HEK293 (cell line): Measurements from ENCODE around the gene CEP72.

ENCODE experiments used
- CTCF ChIA-PET: fragments of 350-600 bp; formaldehyde crosslinking; extraction: SDS; loops from one replicate; lab custom pipeline; 2021; ENCODE audit warnings: antibody characterized with exemption; lab: Yijun Ruan, JAX
- POLR2A ChIA-PET: fragments of 300-600 bp; formaldehyde crosslinking; extraction: SDS; loops from one replicate; lab custom pipeline; 2020; ENCODE audit warnings: antibody characterized with exemption, inconsistent platforms; lab: Yijun Ruan, JAX
- H3K27ac ChIP-seq: fragments of 200-500 bp; sonication (Bioruptor generic); 2 replicates; pipeline ENCODE4 v1.5.1; 2014; ENCODE audit warnings: low read depth, low read length, control low read depth, inconsistent platforms; ENCODE audit errors: extremely low read depth
- H3K36me3 ChIP-seq, 2 experiments: fragments of 200-500 bp in 1 of 2; sonication (Bioruptor generic) in 1 of 2; 1 replicate in 1 of 2; 2 replicates in 1 of 2; pipeline ENCODE4 v1.5.1; 2014 to 2017; ENCODE audit warnings: inconsistent platforms in 2 of 2, low read length in 2 of 2; ENCODE audit not compliant: control insufficient read depth in 2 of 2, insufficient read depth in 1 of 2
- H3K4me1 ChIP-seq: fragments of 200-500 bp; sonication (Bioruptor generic); 2 replicates; pipeline ENCODE4 v1.5.1; 2014; ENCODE audit warnings: mild to moderate bottlenecking, low read length, inconsistent platforms; ENCODE audit not compliant: control insufficient read depth, insufficient read depth
- H3K4me3 ChIP-seq: 2 replicates; pipeline ENCODE4 v1.5.1; 2011; ENCODE audit warnings: low read depth, mild to moderate bottlenecking, control low read depth, low read length, moderate library complexity
- H3K9me3 ChIP-seq: fragments of 200-500 bp; sonication (Bioruptor generic); 2 replicates; pipeline ENCODE4 v1.5.1; 2014; ENCODE audit warnings: low read depth, low read length, inconsistent platforms; ENCODE audit not compliant: control insufficient read depth, insufficient read depth
- EGR2 ChIP-seq: fragments of 450-650 bp; formaldehyde crosslinking; IDR thresholded peaks from 2 replicates; pipeline ENCODE4 v1.5.1; 2016; ENCODE audit warnings: low read depth, missing biosample characterization, missing genetic modification characterization
- HOXD13 ChIP-seq: sonication (generic); formaldehyde crosslinking; IDR thresholded peaks from 2 replicates; pipeline ENCODE4 v1.8.0; 2022; ENCODE audit warnings: missing genetic modification reagents, borderline replicate concordance
- KLF1 ChIP-seq: fragments of 450-650 bp; formaldehyde crosslinking; IDR thresholded peaks from 2 replicates; pipeline ENCODE4 v1.5.1; 2016; ENCODE audit warnings: missing biosample characterization, missing genetic modification characterization
- KLF8 ChIP-seq: fragments of 450-650 bp; formaldehyde crosslinking; IDR thresholded peaks from 2 replicates; pipeline ENCODE4 v1.5.1; 2016; ENCODE audit warnings: missing biosample characterization, missing genetic modification characterization
- SCRT2 ChIP-seq: fragments of 450-650 bp; formaldehyde crosslinking; IDR thresholded peaks from 2 replicates; pipeline ENCODE4 v1.5.1; 2016; ENCODE audit warnings: missing biosample characterization, missing genetic modification characterization
- ZFHX2 ChIP-seq: fragments of 450-650 bp; formaldehyde crosslinking; conservative IDR thresholded peaks from 2 replicates; pipeline ENCODE4 v1.5.1; 2016; ENCODE audit warnings: missing biosample characterization, missing genetic modification characterization
- ZIC2 ChIP-seq: fragments of 450-650 bp; formaldehyde crosslinking; IDR thresholded peaks from 2 replicates; pipeline ENCODE4 v1.5.1; 2016; ENCODE audit warnings: missing biosample characterization, missing genetic modification characterization
- ZNF10 ChIP-seq: fragments of 450-650 bp; formaldehyde crosslinking; IDR thresholded peaks from 2 replicates; pipeline ENCODE4 v1.5.1; 2017; ENCODE audit warnings: missing biosample characterization, missing genetic modification characterization
- ZNF121 ChIP-seq: fragments of 450-650 bp; formaldehyde crosslinking; IDR thresholded peaks from 2 replicates; pipeline ENCODE4 v1.5.1; 2016; ENCODE audit warnings: missing biosample characterization, missing genetic modification characterization
- ZNF223 ChIP-seq: fragments of 450-650 bp; formaldehyde crosslinking; IDR thresholded peaks from 2 replicates; pipeline ENCODE4 v1.5.1; 2016; ENCODE audit warnings: missing biosample characterization, missing genetic modification characterization
- ZNF23 ChIP-seq: fragments of 450-650 bp; formaldehyde crosslinking; IDR thresholded peaks from 2 replicates; pipeline ENCODE4 v1.5.1; 2016; ENCODE audit warnings: missing biosample characterization, missing genetic modification characterization, borderline replicate concordance
- ZNF350 ChIP-seq: fragments of 450-650 bp; formaldehyde crosslinking; IDR thresholded peaks from 2 replicates; pipeline ENCODE4 v1.5.0; 2017; ENCODE audit warnings: missing biosample characterization, mild to moderate bottlenecking, missing genetic modification characterization
- ZNF366 ChIP-seq: fragments of 450-650 bp; formaldehyde crosslinking; conservative IDR thresholded peaks from 2 replicates; pipeline ENCODE4 v1.5.1; 2016; ENCODE audit warnings: missing biosample characterization, missing genetic modification characterization
- ZNF391 ChIP-seq: fragments of 450-650 bp; formaldehyde crosslinking; IDR thresholded peaks from 2 replicates; pipeline ENCODE4 v1.5.1; 2016; ENCODE audit warnings: low read depth, missing biosample characterization, missing genetic modification characterization, borderline replicate concordance
- ZNF521 ChIP-seq: fragments of 450-650 bp; formaldehyde crosslinking; IDR thresholded peaks from 2 replicates; pipeline ENCODE4 v1.5.1; 2017; ENCODE audit warnings: missing biosample characterization, mild to moderate bottlenecking, missing genetic modification characterization
- ZNF785 ChIP-seq: fragments of 450-650 bp; formaldehyde crosslinking; IDR thresholded peaks from 2 replicates; pipeline ENCODE4 v1.5.1; 2016; ENCODE audit warnings: missing biosample characterization, missing genetic modification characterization
- ZNF792 ChIP-seq: fragments of 450-650 bp; formaldehyde crosslinking; IDR thresholded peaks from 2 replicates; pipeline ENCODE4 v1.5.1; 2016; ENCODE audit warnings: missing biosample characterization, missing genetic modification characterization
- TF ChIP-seq, protein P1 (sequence below): fragments of 450-650 bp; formaldehyde crosslinking; IDR thresholded peaks from 2 replicates; pipeline ENCODE4 v1.5.1; 2016; ENCODE audit warnings: missing biosample characterization, missing genetic modification characterization
- TF ChIP-seq, protein P2 (sequence below): fragments of 450-650 bp; formaldehyde crosslinking; IDR thresholded peaks from 2 replicates; pipeline ENCODE4 v1.5.1; 2017; ENCODE audit warnings: missing biosample characterization, missing genetic modification characterization
- TF ChIP-seq, protein P3 (sequence below): fragments of 450-650 bp; formaldehyde crosslinking; IDR thresholded peaks from 2 replicates; pipeline ENCODE4 v1.5.1; 2016; ENCODE audit warnings: missing biosample characterization, missing genetic modification characterization
- TF ChIP-seq, protein P4 (sequence below): fragments of 450-650 bp; formaldehyde crosslinking; IDR thresholded peaks from 2 replicates; pipeline ENCODE4 v1.5.1; 2016; ENCODE audit warnings: missing biosample characterization, missing genetic modification characterization

The CEP72 gene

DNA sequence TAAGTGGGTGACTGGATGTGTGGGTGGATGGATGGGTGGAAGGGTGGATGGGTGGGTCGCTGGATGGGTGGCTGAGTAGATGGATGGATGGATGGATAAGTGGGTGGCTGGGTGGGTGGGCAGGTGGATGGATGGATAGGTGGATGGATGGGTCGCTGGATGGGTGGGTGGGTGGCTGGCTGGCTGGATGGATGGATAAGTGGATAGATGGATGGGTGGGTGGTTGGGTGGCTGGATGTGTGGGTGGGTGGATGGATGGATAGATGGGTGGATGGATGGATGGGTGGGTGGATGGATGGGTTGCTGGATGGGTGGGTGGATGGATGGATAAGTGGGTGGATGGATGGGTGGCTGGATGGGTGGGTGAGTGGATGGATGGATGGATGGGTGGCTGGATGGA is 27.3 kb upstream of the CEP72 start:
- POLR2A ChIA-PET, result no interaction called here
- Histone ChIP-seq H3K27ac (no peak overlapping the region), H3K36me3 (no peaks in the 10 kb centered on the region), H3K9me3 (no peaks in the 10 kb centered on the region), H3K4me3 (no peak overlapping the region), H3K4me1 (no peaks in the 10 kb centered on the region)
- peak; percentile 94 for TF ChIP-seq EGR2 (tag by site-specific recombination)
- TF ChIP-seq ZNF366 (tag by site-specific recombination), result peak; percentile 68
- TF ChIP-seq KLF8 (tag by site-specific recombination), result no peak
- TF ChIP-seq ZFHX2 (tag by site-specific recombination), result peak; percentile 82
- CTCF ChIA-PET, result no interaction called here

DNA sequence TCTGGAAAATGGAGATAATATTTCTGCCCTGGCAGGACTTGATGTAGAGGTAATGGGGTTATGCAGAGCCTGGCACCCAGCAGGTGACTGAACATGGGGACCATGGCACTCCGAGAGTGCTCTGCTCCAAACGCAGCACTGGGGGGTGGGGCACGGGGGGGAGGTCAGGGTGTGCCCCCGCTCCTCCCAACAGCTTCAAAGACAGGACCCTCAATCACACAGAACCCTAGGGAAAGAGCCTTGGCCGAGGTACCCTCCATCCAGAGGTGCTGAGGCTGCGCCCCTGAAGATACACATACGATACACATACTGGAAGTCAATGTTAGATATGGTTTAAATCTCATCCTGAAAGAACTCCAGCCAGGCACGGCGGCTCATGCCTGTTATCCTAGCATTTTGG is 26.6 kb upstream of the CEP72 start:
- CTCF ChIA-PET, result no interaction called here
- H3K36me3 ChIP-seq, result no peaks in the 10 kb centered on the region
- no peak for TF ChIP-seq SCRT2
- TF ChIP-seq ZIC2 (tag by site-specific recombination), result no peak
- no peak for TF ChIP-seq ZNF350 (tag by site-specific recombination)
- no peaks in the 10 kb centered on the region for H3K4me1 ChIP-seq
- no peak overlapping the region for H3K4me3 ChIP-seq
- POLR2A ChIA-PET, result no interaction called here
- no peak overlapping the region for H3K27ac ChIP-seq
- H3K9me3 ChIP-seq, result no peaks in the 10 kb centered on the region

DNA sequence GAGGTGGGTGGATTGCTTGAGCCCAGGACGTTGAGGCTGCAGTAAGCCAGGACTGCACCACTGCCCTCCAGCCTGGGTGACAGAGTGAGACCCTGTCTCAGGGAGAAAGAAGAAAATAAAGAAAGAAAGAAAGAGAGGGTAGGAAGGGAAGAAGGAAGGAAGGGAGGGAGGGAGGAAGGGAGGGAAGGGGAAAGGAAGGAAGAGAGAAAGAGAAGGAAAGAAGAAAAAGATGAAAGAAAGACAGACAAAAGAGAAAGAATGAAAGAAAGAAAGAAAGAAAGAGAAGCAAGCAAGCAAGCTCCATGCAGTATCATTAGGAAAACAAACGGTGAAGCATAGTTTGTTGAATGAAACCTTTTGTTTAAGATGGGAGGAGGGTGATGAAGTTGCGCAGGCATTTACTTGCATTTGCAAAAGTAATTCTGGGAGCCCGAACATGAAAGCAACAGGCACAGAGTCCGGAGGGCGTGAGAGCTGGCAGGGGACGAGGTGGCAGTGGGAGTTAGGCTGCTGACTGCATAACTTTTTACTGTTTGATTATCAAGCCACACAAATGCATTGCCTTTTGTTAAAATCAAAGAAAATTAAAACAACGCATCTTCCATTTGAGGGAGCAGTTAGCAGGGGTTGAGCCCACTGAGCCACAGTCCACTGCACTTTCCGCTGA is 26.0 kb upstream of the CEP72 start:
- ChIA-PET CTCF (no interaction called here), POLR2A (no interaction called here)
- Histone ChIP-seq H3K9me3 (no peaks in the 10 kb centered on the region), H3K27ac (no peak overlapping the region), H3K4me1 (no peaks in the 10 kb centered on the region), H3K4me3 (no peak overlapping the region), H3K36me3 (no peaks in the 10 kb centered on the region)
- peak; percentile 88 for TF ChIP-seq ZNF366 (tag by site-specific recombination)
- TF ChIP-seq ZNF10 (tag by site-specific recombination), result no peak
- TF ChIP-seq, protein P1, sequence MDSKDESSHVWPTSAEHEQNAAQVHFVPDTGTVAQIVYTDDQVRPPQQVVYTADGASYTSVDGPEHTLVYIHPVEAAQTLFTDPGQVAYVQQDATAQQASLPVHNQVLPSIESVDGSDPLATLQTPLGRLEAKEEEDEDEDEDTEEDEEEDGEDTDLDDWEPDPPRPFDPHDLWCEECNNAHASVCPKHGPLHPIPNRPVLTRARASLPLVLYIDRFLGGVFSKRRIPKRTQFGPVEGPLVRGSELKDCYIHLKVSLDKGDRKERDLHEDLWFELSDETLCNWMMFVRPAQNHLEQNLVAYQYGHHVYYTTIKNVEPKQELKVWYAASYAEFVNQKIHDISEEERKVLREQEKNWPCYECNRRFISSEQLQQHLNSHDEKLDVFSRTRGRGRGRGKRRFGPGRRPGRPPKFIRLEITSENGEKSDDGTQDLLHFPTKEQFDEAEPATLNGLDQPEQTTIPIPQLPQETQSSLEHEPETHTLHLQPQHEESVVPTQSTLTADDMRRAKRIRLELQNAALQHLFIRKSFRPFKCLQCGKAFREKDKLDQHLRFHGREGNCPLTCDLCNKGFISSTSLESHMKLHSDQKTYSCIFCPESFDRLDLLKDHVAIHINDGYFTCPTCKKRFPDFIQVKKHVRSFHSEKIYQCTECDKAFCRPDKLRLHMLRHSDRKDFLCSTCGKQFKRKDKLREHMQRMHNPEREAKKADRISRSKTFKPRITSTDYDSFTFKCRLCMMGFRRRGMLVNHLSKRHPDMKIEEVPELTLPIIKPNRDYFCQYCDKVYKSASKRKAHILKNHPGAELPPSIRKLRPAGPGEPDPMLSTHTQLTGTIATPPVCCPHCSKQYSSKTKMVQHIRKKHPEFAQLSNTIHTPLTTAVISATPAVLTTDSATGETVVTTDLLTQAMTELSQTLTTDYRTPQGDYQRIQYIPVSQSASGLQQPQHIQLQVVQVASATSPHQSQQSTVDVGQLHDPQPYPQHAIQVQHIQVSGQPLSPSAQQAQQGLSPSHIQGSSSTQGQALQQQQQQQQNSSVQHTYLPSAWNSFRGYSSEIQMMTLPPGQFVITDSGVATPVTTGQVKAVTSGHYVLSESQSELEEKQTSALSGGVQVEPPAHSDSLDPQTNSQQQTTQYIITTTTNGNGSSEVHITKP (tag by site-specific recombination), result peak; percentile 34; the same call in 1 of the 2 replicates
- no peak for TF ChIP-seq HOXD13 (CRISPR knock-in tag)
- 0 out of 2 replicates have a peak, but pooled peaks have one; percentile 11 for TF ChIP-seq SCRT2
- no peak for TF ChIP-seq ZNF23 (tag by site-specific recombination)
- TF ChIP-seq ZNF521 (tag by site-specific recombination), result no peak

DNA sequence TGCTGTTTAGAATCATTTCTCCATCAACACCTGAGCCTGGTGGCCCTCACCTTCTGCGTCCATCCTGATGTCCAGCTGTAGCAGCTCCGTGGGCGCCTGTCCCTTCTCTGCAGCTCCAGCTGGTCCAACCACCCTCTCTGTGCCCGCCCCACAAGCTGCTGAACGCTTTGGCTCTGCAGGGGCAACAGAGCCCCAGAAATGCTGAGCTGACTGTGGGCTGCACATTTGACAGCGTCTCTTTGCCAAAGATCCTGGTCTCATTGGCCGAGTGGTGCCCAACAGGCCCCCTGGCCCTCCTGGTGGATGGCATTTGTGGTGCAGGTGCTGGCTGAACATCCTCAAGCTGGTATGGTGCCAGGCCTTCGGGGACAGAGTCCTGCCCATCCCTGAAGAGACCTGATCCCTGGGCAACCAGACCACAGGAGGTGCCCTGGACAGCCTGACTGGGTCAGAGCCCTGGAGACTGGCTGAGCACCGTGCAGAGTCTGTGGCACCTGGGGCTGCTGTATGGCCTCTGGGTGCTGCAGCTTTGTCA is 25.3 kb upstream of the CEP72 start:
- no peak overlapping the region for H3K27ac ChIP-seq
- POLR2A ChIA-PET, result no interaction called here
- CTCF ChIA-PET, result no interaction called here
- H3K4me1 ChIP-seq, result no peaks in the 10 kb centered on the region
- H3K4me3 ChIP-seq, result no peak overlapping the region
- H3K36me3 ChIP-seq, result no peaks in the 10 kb centered on the region
- no peaks in the 10 kb centered on the region; the same call in 1 of the 2 replicates for H3K9me3 ChIP-seq
- TF ChIP-seq ZNF121 (tag by site-specific recombination), result no peak
- TF ChIP-seq, protein P2, sequence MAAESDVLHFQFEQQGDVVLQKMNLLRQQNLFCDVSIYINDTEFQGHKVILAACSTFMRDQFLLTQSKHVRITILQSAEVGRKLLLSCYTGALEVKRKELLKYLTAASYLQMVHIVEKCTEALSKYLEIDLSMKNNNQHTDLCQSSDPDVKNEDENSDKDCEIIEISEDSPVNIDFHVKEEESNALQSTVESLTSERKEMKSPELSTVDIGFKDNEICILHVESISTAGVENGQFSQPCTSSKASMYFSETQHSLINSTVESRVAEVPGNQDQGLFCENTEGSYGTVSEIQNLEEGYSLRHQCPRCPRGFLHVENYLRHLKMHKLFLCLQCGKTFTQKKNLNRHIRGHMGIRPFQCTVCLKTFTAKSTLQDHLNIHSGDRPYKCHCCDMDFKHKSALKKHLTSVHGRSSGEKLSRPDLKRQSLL, result no peak
- no peak for TF ChIP-seq ZNF391
- no peak for TF ChIP-seq ZNF792
- TF ChIP-seq, protein P3, sequence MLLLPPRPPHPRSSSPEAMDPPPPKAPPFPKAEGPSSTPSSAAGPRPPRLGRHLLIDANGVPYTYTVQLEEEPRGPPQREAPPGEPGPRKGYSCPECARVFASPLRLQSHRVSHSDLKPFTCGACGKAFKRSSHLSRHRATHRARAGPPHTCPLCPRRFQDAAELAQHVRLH (tag by site-specific recombination), result no peak
- no peak for TF ChIP-seq ZNF223 (tag by site-specific recombination)
- no peak for TF ChIP-seq KLF1 (tag by site-specific recombination)
- TF ChIP-seq, protein P4, sequence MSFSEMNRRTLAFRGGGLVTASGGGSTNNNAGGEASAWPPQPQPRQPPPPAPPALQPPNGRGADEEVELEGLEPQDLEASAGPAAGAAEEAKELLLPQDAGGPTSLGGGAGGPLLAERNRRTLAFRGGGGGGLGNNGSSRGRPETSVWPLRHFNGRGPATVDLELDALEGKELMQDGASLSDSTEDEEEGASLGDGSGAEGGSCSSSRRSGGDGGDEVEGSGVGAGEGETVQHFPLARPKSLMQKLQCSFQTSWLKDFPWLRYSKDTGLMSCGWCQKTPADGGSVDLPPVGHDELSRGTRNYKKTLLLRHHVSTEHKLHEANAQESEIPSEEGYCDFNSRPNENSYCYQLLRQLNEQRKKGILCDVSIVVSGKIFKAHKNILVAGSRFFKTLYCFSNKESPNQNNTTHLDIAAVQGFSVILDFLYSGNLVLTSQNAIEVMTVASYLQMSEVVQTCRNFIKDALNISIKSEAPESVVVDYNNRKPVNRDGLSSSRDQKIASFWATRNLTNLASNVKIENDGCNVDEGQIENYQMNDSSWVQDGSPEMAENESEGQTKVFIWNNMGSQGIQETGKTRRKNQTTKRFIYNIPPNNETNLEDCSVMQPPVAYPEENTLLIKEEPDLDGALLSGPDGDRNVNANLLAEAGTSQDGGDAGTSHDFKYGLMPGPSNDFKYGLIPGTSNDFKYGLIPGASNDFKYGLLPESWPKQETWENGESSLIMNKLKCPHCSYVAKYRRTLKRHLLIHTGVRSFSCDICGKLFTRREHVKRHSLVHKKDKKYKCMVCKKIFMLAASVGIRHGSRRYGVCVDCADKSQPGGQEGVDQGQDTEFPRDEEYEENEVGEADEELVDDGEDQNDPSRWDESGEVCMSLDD (tag by site-specific recombination), result no peak
- no peak for TF ChIP-seq ZNF785 (tag by site-specific recombination)
